Endodermal cell (in vitro differentiated cells): ENCODE measurements around the gene CD180. TPM values are rescaled to one million over a fixed set of nuclear protein-coding genes. Genes with fewer than 3 reads are reported as not detected.
A peak's percentile ranks its signal among the peaks of the same experiment; 100 is the strongest.

Experiments used
- DNase-seq: peaks from one replicate; pipeline ENCODE4 v3.0.0-alpha.2; 2017
- H3K27ac ChIP-seq: 2 replicates; pipeline ENCODE4 v1.5.1; 2013; ENCODE audit warnings: mild to moderate bottlenecking, low read depth, low read length, moderate library complexity
- H3K27me3 ChIP-seq: 2 replicates; pipeline ENCODE4 v1.6.1; 2013; ENCODE audit warnings: mild to moderate bottlenecking, low read length, moderate library complexity; ENCODE audit not compliant: insufficient read depth, control insufficient read depth, poor library complexity, severe bottlenecking
- H3K36me3 ChIP-seq: 2 replicates; pipeline ENCODE4 v1.7.0; 2013; ENCODE audit warnings: mild to moderate bottlenecking, low read length, moderate library complexity; ENCODE audit not compliant: control insufficient read depth, insufficient read depth
- H3K4me1 ChIP-seq: one replicate; pipeline ENCODE4 v1.7.0; 2013; ENCODE audit warnings: low read length; ENCODE audit not compliant: control insufficient read depth, insufficient read depth
- H3K4me3 ChIP-seq: 2 replicates; pipeline ENCODE4 v1.5.1; 2013; ENCODE audit warnings: mild to moderate bottlenecking, low read length, moderate library complexity
- H3K9ac ChIP-seq: 2 replicates; pipeline ENCODE4 v1.6.1; 2013; ENCODE audit warnings: mild to moderate bottlenecking, low read length, moderate library complexity; ENCODE audit not compliant: poor library complexity, severe bottlenecking; ENCODE audit errors: extremely low read depth
- H3K9me3 ChIP-seq: 2 replicates; pipeline ENCODE4 v1.6.1; 2013; ENCODE audit warnings: mild to moderate bottlenecking, low read length, moderate library complexity; ENCODE audit not compliant: control insufficient read depth
- H3K27ac Mint-ChIP-seq: 2 replicates; pipeline ENCODE4 v1.8.0; 2020; ENCODE audit warnings: mixed read lengths
- H3K27me3 Mint-ChIP-seq: 2 replicates; pipeline ENCODE4 v1.8.0; 2021; ENCODE audit warnings: mild to moderate bottlenecking, mixed read lengths; ENCODE audit not compliant: insufficient read depth
- H3K36me3 Mint-ChIP-seq: 2 replicates; pipeline ENCODE4 v1.8.0; 2020; ENCODE audit warnings: low read depth, mixed read lengths
- H3K4me1 Mint-ChIP-seq: 2 replicates; pipeline ENCODE4 v1.8.0; 2020; ENCODE audit warnings: mixed read lengths
- H3K4me3 Mint-ChIP-seq: 2 replicates; pipeline ENCODE4 v1.8.0; 2020; ENCODE audit warnings: mild to moderate bottlenecking, moderate library complexity, mixed read lengths
- H3K9me3 Mint-ChIP-seq: 2 replicates; pipeline ENCODE4 v1.8.0; 2020; ENCODE audit warnings: mild to moderate bottlenecking, mixed read lengths
- CTCF ChIP-seq: fragments of 200-600 bp; sonication (generic); conservative IDR thresholded peaks from 2 replicates; pipeline ENCODE4 v1.5.0; 2021; ENCODE audit warnings: antibody characterized with exemption, mild to moderate bottlenecking
- WGBS, 2 experiments: methylation state at CpG; one replicate each; pipeline versions ENCODE4 v1.1.5 to v1.1.7; 2013; ENCODE audit warnings: missing lambda C conversion rate in 2 of 2, mixed read lengths in 1 of 2; ENCODE audit not compliant: insufficient coverage in 1 of 2, insufficient read length in 1 of 2; 5-methylcytosine and 5-hydroxymethylcytosine counted together
- long read RNA-seq, 4 experiments: library from polyadenylated mRNA in 2 of 4; library from RNA in 1 of 4; library from capped mRNA in 1 of 4; stranded (forward) in 3 of 4; unstranded in 1 of 4; transcript quantifications; one replicate each; pipeline ENCODE4 v2.0.0, GENCODE V29; 2020 to 2021; ENCODE audit warnings: inconsistent platforms in 1 of 4
- polyA plus RNA-seq, 2 experiments: library from polyadenylated mRNA; stranded (reverse); fragments of 50-300 nt; gene quantifications; one replicate each; pipeline ENCODE4 v1.2.3, GENCODE V29; 2013
- total RNA-seq, 2 donors: library from RNA; stranded (reverse); fragmentation: NEBNext Ultra II Directional in 1 of 2; extraction: Animal tissue kit (Norgen Biotek cat#: 25700) in 1 of 2; gene quantifications; 2 replicates in 1 of 2; 3 replicates in 1 of 2; pipeline ENCODE4 v1.2.1, GENCODE V29; 2021

CD180 gene
- not detected for total RNA-seq
- not detected for polyA plus RNA-seq (2013, experiment 1 of 2)
- polyA plus RNA-seq (2013, experiment 2 of 2): not detected
- long read RNA-seq, experiment 1: 0 reads
- long read RNA-seq, experiment 2: 0 reads
- long read RNA-seq, experiment 3: 0 reads
- long read RNA-seq, experiment 4: 0 reads

- no peaks in the 10 kb centered on the region for H3K4me1 ChIP-seq
- no peaks in the 10 kb centered on the region for H3K27me3 Mint-ChIP-seq
- H3K36me3 ChIP-seq: no peaks in the 10 kb centered on the region
- no peak for DNase-seq
- WGBS, 2 experiments: 93 to 100% methylated on average over 3 to 5 of the region's 5 CpGs
- H3K9me3 ChIP-seq: peaks cover 18% of the 10 kb centered on the region
- H3K27ac ChIP-seq: no peak within 1 kb of the TSS
- H3K27me3 ChIP-seq: no peaks in the 10 kb centered on the region
- no peak within 1 kb of the TSS for H3K4me3 Mint-ChIP-seq
- no peaks in the 10 kb centered on the region for H3K4me1 Mint-ChIP-seq
- TF ChIP-seq CTCF: no peak
- H3K9me3 Mint-ChIP-seq: peaks cover 18% of the 10 kb centered on the region
- no peak within 1 kb of the TSS for H3K4me3 ChIP-seq
- H3K9ac ChIP-seq: no peak within 1 kb of the TSS
- no peak within 1 kb of the TSS for H3K27ac Mint-ChIP-seq
- peaks cover 2% of the 10 kb centered on the region for H3K36me3 Mint-ChIP-seq
Observed at GRCh38 chr5:67196537-67197059, at the start of gene CD180. Gene CD180 (minus strand): TSS chr5:67196799. CDS start chr5:67196641, 158 bp downstream.

GRCh38 chr5:67246108-67246507 is 49.5 kb upstream of the CD180 start:
- Histone ChIP-seq H3K4me3 (no peak overlapping the region), H3K27ac (no peak overlapping the region), H3K4me1 (no peaks in the 10 kb centered on the region), H3K36me3 (no peaks in the 10 kb centered on the region), H3K9ac (no peak overlapping the region), H3K27me3 (no peaks in the 10 kb centered on the region), H3K9me3 (no peaks in the 10 kb centered on the region)
- H3K4me1 Mint-ChIP-seq: no peaks in the 10 kb centered on the region
- no peaks in the 10 kb centered on the region for H3K27me3 Mint-ChIP-seq
- peak; percentile 88 for TF ChIP-seq CTCF
- WGBS, 2 experiments: 9 to 13% methylated on average over 1 of the region's 2 CpGs
- DNase-seq: no peak
- no peaks in the 10 kb centered on the region for H3K9me3 Mint-ChIP-seq
- H3K4me3 Mint-ChIP-seq: no peak overlapping the region
- no peak overlapping the region for H3K27ac Mint-ChIP-seq
- H3K36me3 Mint-ChIP-seq: no peaks in the 10 kb centered on the region

- WGBS, 2 experiments: 90% methylated on average over 1 of the region's 3 CpGs; no CpG with 5 or more reads in 1 of the 2 experiments
- Histone ChIP-seq H3K9ac (no peak overlapping the region), H3K9me3 (no peaks in the 10 kb centered on the region), H3K36me3 (no peaks in the 10 kb centered on the region), H3K4me1 (no peaks in the 10 kb centered on the region), H3K4me3 (no peak overlapping the region), H3K27ac (no peak overlapping the region), H3K27me3 (no peaks in the 10 kb centered on the region)
- Mint-ChIP-seq H3K4me3 (no peak overlapping the region), H3K36me3 (no peaks in the 10 kb centered on the region), H3K27me3 (no peaks in the 10 kb centered on the region), H3K9me3 (no peaks in the 10 kb centered on the region), H3K27ac (no peak overlapping the region), H3K4me1 (no peaks in the 10 kb centered on the region)
- no peak for TF ChIP-seq CTCF
- no peak for DNase-seq
Observed at GRCh38 chr5:67245259-67245846, 48.8 kb upstream of the CD180 start.
